ENCODE results near the gene MGRN1. TPM values are rescaled to one million over a fixed set of nuclear protein-coding genes. Genes with fewer than 3 reads are reported as not detected.

Gene MGRN1
- total and polyA plus RNA-seq, 2 experiments from 2014 or later: 29.2 to 30.8 TPM

GRCh38 chr16:4713663-4714501 is 89.3 kb downstream of the MGRN1 start:
- Histone ChIP-seq H3K36me3 (replicated peaks; ENCODE audit: insufficient read depth, low read depth) (no peaks in the 10 kb centered on the region), H2AFZ (no peak overlapping the region), H3K27ac (no peak overlapping the region), H3K9me2 (replicated peaks; ENCODE audit: insufficient read depth) (no peaks in the 10 kb centered on the region), H3K9me3 (ENCODE audit: low read depth) (no peaks in the 10 kb centered on the region), H4K20me1 (ENCODE audit: insufficient read depth, poor library complexity, severe bottlenecking) (no peaks in the 10 kb centered on the region), H3K4me2 (no peak overlapping the region), H3K79me2 (no peaks in the 10 kb centered on the region), H3K27me3 (no peaks in the 10 kb centered on the region), H3K4me1 (ENCODE audit: insufficient read depth) (no peaks in the 10 kb centered on the region), H3K4me3 (no peak overlapping the region)
- WGBS (ENCODE audit: low lambda C conversion rate, missing lambda C conversion rate): 87% methylated on average over 18 of the region's 18 CpGs
- DNase-seq (ENCODE audit: low spot score): no peak
- TF ChIP-seq EZH2 (IDR thresholded peaks at IDR 0.05; ENCODE audit: borderline replicate concordance): no peak
- no peak for TF ChIP-seq EZH2phosphoT487 (IDR thresholded peaks at IDR 0.05; ENCODE audit: low read depth, severe bottlenecking, unreplicated experiment)
- TF ChIP-seq CTCF (IDR thresholded peaks at IDR 0.05; ENCODE audit: poor library complexity): no peak

- no peaks in the 10 kb centered on the region for H3K36me3 ChIP-seq (replicated peaks; ENCODE audit: insufficient read depth, low read depth)
- no peaks in the 10 kb centered on the region for H3K27me3 ChIP-seq
- no peaks in the 10 kb centered on the region for H3K9me2 ChIP-seq (replicated peaks; ENCODE audit: insufficient read depth)
- no peak overlapping the region for H2AFZ ChIP-seq
- TF ChIP-seq EZH2 (IDR thresholded peaks at IDR 0.05; ENCODE audit: borderline replicate concordance) (no peak), EZH2phosphoT487 (IDR thresholded peaks at IDR 0.05; ENCODE audit: low read depth, severe bottlenecking, unreplicated experiment) (no peak), CTCF (IDR thresholded peaks at IDR 0.05; ENCODE audit: poor library complexity) (no peak)
- H3K27ac ChIP-seq: no peak overlapping the region
- H4K20me1 ChIP-seq (ENCODE audit: insufficient read depth, poor library complexity, severe bottlenecking): no peaks in the 10 kb centered on the region
- no peaks in the 10 kb centered on the region for H3K9me3 ChIP-seq (ENCODE audit: low read depth)
- no peak for DNase-seq (ENCODE audit: low spot score)
- no peaks in the 10 kb centered on the region for H3K79me2 ChIP-seq
- 100% methylated on average over 2 of the region's 2 CpGs for WGBS (ENCODE audit: low lambda C conversion rate, missing lambda C conversion rate)
- no peak overlapping the region for H3K4me3 ChIP-seq
- no peak overlapping the region for H3K4me2 ChIP-seq
- H3K4me1 ChIP-seq (ENCODE audit: insufficient read depth): no peaks in the 10 kb centered on the region
These were observed 90.4 kb downstream of the MGRN1 start for GRCh38 chr16:4714996-4715395.

GRCh38 chr16:4718466-4718865 is 93.8 kb downstream of the MGRN1 start:
- H3K36me3 ChIP-seq (replicated peaks; ENCODE audit: insufficient read depth, low read depth): no peaks in the 10 kb centered on the region
- 72% methylated on average over 5 of the region's 5 CpGs for WGBS (ENCODE audit: low lambda C conversion rate, missing lambda C conversion rate)
- H3K27ac ChIP-seq: no peak overlapping the region
- no peaks in the 10 kb centered on the region for H3K79me2 ChIP-seq
- DNase-seq (ENCODE audit: low spot score): no peak
- no peak overlapping the region for H2AFZ ChIP-seq
- no peak overlapping the region for H3K4me3 ChIP-seq
- no peaks in the 10 kb centered on the region for H3K9me2 ChIP-seq (replicated peaks; ENCODE audit: insufficient read depth)
- H3K9me3 ChIP-seq (ENCODE audit: low read depth): no peaks in the 10 kb centered on the region
- no peaks in the 10 kb centered on the region for H3K27me3 ChIP-seq
- H3K4me1 ChIP-seq (ENCODE audit: insufficient read depth): no peaks in the 10 kb centered on the region
- H4K20me1 ChIP-seq (ENCODE audit: insufficient read depth, poor library complexity, severe bottlenecking): no peaks in the 10 kb centered on the region
- no peak for TF ChIP-seq EZH2phosphoT487 (IDR thresholded peaks at IDR 0.05; ENCODE audit: low read depth, severe bottlenecking, unreplicated experiment)
- no peak for TF ChIP-seq EZH2 (IDR thresholded peaks at IDR 0.05; ENCODE audit: borderline replicate concordance)
- TF ChIP-seq CTCF (IDR thresholded peaks at IDR 0.05; ENCODE audit: poor library complexity): no peak
- H3K4me2 ChIP-seq: no peak overlapping the region

Data from hepatocyte (in vitro differentiated cells).